HUDEP-2 (cell line): ENCODE results near the gene PCDH9.
A peak's percentile ranks its signal among the peaks of the same experiment; 100 is the strongest.

ENCODE experiments used
- DNase-seq, 76 experiments: peaks; one replicate each; lab custom pipeline; 2025; ENCODE audit not compliant: unreplicated experiment in 76 of 76; lab: John Stamatoyannopoulos, UW

PCDH9 gene

DNA sequence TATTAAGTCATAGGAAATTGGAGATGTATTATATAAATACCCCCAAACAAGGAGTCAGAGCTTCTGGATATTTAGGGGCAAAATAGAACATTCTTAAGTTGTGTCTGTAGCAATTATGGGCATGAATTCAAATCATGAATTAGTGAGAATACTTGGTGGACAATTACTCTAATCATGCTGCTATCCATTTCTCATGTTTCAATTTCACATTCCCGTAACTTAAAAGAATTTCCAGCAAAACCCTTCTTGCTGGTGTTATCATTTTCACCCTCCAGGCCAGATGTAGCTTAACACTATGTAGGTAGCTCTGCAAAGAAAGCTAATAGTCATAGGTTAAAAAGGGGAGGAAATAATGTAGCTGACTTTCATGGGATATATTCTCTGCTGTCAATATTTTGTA, 136.1 kb downstream of the PCDH9 start:
- DNase-seq = no peak

DNA sequence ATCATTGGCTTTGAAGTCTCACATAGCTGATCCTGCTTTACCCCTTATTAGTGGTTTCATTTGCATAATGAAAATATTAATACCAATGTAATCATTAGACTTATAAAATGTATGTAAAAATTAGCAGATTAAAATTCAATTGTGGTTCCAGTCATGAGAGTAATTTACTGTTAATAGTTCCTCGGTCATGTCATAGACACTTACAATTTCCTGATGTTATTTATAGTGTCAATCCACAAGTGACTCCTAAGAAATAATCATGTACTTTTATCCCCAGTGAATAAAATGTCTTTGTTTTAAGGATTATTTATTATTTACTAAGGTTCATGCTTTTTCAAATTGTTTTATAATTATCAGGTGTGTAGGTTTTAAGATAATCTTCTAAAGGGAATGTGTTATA, 138.5 kb downstream of the PCDH9 start:
- DNase-seq = no peak

DNA sequence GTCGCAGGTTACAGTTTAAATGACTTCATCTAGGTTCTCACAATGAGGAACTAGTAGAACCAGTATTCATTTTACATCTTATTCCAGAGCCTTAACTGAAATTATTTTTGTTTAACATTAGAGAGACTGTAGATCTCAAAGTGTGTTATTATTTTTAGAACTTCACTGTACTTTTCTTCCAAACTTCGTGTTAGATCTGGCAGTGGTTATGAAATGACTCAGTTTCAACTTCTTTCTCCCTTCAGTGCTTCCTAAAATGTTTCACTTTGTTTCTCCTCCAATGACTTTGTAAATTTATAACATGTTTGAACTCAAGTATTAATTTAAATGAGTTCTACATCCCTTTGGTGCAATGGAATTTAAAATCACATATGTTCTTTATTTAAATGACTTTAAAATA, 139.3 kb downstream of the PCDH9 start:
- no peak for DNase-seq

DNA sequence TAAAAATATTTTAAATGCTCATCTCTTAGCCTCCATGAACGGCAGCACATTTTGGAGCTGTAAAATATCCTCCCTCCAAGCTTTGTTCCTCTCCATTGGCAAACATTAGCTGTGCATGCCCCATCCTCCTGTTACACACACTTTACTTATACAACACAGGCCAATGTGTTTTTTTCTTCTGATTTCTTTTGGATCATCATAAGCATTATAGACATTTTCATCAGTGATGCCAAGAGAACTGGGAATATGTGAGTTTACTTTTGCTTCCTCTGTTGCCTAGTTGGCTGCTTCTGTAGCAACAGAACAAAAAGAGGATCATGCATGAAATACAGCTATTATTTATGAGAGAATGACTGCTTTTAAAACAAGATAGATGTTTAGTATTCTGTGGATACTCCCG, 142.6 kb downstream of the PCDH9 start:
- no peak for DNase-seq

DNA sequence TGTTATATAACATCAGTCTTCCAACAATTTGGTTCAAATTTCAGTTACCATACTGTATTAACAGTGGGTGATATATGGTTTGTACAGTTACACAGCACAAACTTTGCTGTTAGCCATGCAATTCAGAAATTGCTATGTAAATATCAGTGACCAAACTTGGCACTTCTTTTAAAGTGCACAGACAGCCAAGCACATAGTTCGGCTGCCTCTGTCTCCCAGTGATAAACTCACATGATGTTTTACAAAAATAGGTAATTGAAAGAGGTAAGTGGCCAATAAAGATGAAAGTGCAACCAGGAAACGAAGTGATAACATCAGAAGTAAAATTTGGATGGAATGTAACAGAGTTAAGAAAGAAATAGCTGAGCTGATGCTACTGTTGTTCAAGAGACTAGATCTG, 143.9 kb downstream of the PCDH9 start:
- no peak for DNase-seq

DNA sequence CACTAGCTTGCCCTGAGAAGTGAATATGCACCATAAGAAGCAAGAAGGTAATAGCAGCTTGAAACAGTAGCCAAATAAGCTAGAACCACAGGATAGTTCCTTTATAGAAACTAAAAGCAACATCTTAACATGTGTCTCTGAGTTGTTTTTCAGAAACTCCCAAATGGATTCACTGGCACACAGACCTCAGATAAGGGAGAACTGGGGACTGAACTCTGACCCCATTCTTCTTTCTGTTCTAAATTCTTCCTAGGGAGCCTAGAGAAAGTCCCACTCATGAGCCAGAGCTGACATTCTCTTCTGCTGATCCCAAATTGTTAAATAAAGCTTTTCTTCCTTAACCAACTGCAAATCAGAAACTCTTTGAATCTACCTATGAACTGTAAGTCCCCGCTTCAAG, 146.1 kb downstream of the PCDH9 start:
- no peak for DNase-seq

DNA sequence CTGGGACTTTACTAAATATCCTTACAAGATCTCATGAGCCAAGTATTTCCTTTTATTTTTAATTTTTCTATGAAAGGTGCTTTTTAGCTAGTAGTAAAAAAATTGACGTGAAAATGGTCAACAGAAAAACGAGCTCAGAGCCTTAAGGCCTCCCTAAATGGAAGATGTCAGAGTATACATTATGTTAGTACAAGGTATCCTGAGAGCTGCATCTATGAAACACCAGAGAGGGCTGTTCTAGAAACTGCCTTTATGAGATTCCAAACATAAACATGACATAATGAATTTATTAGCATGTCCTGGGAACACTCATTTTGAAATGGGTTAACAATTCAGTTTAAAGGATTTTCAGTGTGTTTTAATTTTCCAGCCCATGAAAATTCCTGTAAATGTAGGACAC, 146.6 kb downstream of the PCDH9 start:
- no peak for DNase-seq

DNA sequence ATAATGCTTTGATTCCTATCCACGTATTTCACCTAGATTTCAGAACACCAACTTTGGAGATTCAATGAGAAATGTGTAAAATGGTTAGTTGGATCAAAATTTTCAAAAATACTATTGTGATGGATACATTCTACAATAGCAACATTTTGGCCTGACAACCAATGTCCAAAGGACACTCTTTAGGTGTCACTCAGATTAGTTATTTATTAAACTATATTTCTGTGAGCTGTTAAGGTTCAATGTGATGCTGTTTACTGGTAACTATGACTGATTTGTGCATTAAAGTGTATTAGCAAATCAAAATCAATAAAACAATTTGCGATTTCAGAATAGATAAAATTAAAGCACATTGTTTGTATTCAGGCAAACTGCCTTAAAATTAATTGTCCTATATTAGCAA, 149.8 kb downstream of the PCDH9 start:
- DNase-seq = no peak

DNA sequence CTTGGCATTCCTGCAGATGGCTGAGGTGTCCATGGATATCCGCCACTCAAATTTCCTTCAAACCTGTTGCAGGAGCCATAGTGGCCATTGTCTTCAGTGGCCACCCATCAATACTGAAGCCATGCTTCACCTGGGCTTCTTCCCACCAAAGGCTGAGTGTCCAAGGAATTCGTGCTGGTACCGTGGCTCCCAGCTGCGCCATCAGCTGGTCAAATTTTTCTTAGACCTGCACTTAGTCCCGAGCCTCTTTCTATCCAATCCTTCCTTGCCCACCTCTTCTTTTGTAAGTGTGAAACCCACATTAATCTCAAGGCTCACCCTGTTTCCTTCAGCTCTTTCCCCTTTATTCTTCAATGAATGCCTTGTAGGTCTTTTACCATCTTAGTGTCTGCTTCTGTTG, 152.1 kb downstream of the PCDH9 start:
- no peak for DNase-seq

DNA sequence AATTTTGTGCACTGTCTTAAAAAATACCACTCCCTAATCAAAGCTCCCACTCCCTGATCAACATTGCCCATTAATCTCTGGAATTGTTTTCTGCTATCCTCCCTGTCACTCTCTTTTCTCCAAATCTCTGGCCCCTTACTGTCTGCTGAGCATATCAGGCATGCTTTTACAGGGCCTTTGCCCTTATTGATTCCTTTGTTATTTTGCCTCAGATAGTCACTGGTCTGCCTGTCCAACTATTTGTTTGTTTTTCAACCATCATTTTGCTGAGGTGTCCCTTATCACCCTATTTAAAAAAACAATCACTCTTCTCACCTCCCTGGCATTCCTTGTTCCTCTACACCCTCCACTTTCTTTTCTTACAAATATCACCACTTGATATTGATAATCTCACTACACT, 153.0 kb downstream of the PCDH9 start:
- no peak for DNase-seq

DNA sequence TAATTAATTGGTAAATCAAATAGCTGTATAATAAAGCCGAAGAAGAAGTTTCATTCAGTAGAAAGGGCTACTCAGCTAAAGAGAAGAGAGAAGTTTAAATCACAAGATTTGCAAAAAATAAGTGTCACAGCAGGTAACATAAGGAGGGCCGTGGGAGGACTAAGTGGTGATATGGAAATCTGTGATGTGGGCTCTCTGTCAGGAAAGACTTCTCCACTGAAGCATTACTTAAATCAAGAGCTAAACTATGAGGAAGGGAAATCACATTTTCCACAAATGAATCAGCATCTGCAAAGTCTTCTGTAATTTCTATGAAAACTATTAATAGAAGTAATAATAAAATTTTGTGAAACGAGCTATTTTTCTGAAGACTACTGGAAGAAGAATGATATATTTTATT, 153.8 kb downstream of the PCDH9 start:
- DNase-seq = no peak

DNA sequence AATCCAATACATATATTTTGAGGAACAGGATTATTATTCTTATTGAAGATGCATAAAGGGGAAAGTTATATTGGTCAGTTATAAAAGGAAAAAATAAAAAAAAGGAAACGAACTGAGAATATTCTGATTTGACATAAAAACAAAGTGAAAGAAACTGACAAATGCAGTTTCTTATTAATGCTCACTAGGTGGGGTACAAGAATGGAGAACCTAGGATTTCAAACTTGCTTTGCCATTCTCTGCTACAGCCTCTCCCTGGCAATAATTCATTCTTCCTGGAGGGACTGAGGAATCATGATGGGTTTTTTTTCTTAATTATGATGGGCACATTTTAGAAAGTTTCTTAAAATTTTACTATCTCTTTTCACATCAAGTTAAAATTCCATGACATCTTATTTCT, 154.9 kb downstream of the PCDH9 start:
- peak in 2 of 76 experiments; percentile 5 to 6 for DNase-seq

DNA sequence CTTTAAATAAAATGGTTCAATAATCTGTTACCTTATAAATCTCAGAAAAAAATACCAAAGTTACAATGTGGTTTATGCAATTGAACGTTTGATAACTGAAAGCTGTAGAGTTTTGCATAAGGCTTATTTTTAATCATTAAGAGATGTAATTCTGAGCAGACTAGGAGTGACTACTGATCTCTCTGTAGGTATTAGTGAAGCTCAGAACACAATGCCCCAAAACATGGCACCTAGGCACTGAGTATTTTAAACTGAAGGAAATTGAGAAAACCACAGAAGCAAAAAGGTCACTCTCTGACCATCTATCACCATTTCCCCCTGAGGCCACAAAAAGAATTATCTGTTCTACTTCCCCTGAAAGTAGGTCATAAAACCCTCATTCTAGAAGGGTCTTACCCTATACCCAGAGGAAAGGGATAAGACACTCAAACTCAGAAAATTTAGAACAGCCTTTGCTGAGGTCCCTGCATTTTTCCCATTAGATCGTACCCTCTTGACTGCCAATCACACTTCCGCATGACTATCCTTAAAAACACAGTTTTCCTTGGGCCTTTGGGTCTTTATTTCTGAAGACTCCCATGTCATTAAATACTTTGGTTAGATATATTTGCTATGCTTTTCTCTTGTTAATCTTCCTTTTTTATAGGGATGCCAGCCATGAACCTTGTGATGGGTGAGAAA, 158.1 kb downstream of the PCDH9 start:
- no peak for DNase-seq

DNA sequence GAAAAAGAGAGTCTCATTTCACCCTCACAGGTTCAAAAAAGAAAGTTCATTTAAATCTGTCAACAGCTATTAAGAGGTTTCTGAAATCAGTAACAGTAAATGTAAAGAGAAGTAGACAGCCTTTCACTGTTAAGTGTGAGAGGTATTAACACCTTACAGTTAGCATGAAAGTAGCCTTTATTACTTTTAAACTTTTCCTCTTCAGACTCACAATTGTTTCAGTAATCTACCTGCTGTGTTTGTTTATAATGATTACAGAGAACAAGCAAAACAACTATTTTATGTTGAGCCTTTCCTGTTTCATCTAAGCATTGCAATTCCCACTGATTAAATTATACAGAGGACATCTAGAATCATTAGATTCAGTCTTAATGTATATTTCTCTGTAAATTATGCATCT, 159.8 kb downstream of the PCDH9 start:
- no peak for DNase-seq

DNA sequence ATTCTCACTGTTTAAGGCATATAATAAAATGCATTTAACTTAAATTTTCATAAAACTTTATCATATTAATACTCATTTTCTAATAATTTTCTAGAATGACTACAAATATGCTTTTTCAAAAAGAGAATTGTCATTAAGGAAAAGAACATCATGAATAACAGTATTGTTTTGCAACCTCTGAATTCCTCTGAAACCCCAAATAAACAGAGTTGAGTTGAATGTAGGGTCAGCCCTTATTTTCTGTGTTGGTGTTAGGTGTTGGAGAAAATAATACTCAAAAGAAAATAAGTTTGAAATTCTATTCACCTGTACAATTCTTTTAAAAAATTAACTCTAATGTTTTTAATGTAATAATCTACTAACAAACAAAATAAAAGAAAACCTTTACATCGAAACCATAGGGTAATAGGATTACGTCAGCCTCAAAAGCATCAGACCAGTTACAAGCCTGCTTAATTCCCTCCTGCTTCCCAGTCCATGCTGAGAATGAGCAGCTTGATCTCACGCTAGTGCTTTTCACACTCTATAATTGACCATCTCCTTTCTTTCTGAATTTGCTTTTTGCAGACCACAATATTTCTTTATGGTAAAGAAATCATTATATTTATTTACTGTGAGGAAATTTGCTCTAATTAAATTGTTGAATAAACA, 160.9 kb downstream of the PCDH9 start:
- no peak for DNase-seq

DNA sequence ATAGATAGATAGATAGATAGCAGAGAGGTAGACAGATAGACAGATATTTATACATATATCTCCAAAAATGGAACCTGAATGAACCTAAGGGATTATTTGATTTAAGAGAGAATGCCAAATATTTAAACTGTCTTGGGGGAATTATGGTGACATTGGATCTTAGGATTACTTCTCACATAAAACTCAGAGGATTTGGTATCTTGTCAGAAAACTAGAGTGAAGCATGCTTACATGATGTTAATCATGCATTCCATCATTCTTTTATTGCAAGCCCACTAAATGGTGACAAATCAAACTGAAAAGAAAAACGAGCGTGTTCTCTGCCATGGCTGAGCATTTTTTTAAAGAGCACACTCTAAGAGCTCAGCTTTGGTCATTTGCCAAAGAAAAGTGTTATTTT, 165.2 kb downstream of the PCDH9 start:
- DNase-seq = no peak

DNA sequence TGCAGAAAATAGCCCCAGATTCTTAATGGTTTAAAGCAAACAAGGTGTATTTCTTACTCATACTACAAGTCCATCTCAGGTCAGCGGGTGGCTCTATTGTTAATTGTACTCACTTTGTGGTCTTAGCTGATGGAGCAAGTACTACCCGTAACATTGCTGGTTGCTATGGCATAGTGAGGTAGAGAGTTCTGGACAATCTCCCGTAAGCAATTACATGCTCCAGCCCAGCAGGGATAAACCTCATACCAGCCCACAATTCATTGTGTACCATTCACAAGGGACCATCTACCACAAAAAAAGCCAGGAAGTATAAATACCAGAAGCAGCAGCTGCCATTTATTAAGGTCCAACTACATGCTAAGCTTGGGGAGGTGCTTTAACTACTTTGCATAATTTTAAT, 167.1 kb downstream of the PCDH9 start:
- no peak for DNase-seq

DNA sequence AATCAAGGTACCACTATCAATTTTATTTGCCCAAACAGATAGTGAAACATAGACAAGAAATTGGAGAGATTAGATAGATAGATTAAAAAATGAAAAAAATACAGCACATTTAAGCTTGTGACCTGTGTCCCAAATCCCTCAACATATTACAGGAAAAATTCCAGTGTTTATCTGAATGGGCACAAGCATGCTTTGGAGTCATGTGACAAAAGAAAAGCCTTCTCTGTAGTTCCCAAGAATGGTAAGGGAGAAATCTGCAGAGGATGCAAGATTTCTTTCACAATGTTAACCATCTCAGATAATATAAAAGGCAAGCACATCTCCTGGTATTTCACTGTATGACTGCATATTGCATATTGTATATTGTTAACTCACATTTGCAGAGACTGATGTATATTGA, 168.0 kb downstream of the PCDH9 start:
- no peak for DNase-seq

DNA sequence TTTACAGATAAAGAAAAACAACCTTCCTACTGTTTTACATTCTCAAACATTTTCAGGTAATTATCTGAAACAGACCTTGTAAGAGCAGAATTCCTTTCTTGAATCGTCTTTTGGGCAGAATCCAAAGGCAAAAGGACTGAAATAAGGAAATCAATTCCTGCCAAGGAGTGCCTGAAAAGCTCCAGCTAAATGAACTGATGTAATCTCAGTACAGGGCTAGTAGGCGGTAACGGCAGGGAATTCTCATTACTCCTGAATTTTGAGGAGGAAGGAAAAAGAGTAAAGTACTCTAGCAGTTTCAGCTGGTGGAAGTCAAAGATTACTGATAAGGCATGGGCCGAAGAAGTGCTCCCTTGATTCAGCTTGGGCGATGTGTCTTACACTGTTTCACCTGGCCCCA, 168.4 kb downstream of the PCDH9 start:
- no peak for DNase-seq

DNA sequence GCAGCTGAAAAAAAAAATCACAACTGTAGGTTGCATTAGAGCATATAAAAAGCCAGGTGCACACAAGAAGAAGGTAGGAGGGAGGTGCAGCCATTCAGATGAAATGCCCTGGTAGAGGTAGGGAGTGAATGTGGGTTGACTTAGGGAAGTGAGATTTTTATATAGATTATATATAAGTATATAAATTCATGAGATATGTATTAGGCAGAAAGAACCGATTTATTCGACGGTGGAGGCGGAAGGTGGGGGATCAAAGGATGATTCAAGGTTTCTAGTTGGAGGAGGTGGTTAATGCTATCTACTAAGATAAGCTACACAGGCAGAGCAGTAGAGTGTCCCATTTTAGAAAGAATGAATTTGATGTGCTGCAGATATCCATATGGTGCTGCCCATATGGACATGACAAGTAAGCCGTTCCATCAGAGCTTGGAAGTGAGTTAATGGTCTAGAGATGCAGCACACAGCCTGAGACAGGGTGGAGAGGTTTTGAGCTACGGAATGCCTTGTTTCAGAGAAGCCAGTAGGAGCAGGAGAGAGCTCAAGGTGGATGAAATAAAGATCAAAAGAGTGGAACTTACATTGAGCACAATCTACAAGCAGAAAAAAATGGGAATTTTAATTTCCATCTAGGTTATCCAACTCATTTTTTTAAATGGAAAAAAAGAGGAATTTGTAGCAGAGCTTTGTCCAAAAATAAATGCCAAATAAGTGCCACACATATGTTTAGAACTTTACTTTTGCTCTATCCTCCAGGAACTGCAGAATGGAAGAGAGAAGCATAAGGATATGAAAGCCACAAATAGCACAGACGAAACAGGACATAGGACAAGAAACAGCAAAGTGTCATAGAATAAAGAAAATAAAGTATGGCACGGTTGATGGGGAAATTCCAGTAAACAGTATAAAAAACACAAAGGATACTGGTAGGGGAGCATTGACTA, 177.3 kb downstream of the PCDH9 start:
- DNase-seq = no peak

DNA sequence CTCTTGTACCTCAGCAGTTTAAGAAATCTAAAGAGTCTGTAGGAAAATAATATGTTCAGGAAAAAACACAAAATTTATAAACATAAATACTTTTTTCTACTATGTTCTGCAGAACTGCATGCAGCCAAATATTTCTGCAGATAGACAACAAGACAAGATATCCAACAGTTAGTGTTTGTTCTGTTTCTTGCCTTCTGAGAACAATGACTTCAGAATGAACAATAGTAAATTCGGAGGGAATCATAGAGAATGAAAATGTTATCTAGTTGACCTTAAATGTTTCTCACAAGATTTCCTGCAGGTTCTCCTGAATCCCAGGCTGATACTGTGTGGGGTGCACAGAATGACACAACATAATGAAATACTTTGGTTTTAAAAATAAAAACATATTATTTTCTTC, 180.4 kb downstream of the PCDH9 start:
- no peak for DNase-seq

DNA sequence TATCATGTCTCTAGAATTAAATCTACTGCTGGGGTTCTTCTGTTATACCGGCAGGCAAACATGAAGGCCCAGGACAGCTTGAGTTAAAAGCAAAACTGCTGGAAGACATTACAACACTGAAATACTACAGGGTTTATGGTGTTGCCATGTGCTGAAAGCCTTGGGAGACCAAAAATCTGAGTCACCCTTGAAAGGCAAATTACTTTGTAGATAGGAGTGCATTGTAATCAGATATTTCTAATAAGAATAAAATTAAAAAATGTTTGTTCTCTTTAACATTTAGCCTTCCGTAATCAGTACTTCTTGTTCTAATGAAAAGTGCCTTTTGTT, 181.3 kb downstream of the PCDH9 start:
- no peak for DNase-seq
